Uterus (tissue), 4 donors: ENCODE data around the gene SSX7. TPM values are rescaled to one million over a fixed set of nuclear protein-coding genes. Genes with fewer than 3 reads are reported as not detected.
"Not testable (repeated sequence)": the region's sequence is repeated elsewhere in the genome, so short reads cannot be mapped to it uniquely, and the experiment has no call there.

ENCODE experiments used
- DNase-seq, 2 donors: peaks; one replicate each; pipeline ENCODE4 v3.0.0-alpha.2; 2019 to 2020
- H3K27ac ChIP-seq, 2 donors: fragments of 200-600 bp; sonication (generic); 1 replicate in 1 of 2; 2 replicates in 1 of 2; pipeline ENCODE4 v1.5.1; 2016 to 2018
- H3K27me3 ChIP-seq, 2 donors: fragments of 200-600 bp; sonication (generic); one replicate each; pipeline ENCODE4 v1.5.1; 2018 to 2019; ENCODE audit warnings: control low read depth in 1 of 2
- H3K36me3 ChIP-seq, 2 donors: fragments of 200-600 bp; sonication (generic); one replicate each; pipeline ENCODE4 v1.5.1; 2019; ENCODE audit warnings: control low read depth in 1 of 2
- H3K4me1 ChIP-seq, 2 donors: fragments of 200-600 bp; sonication (generic); one replicate each; pipeline ENCODE4 v1.5.1; 2018 to 2019; ENCODE audit warnings: control low read depth in 1 of 2
- H3K4me3 ChIP-seq, 2 donors: fragments of 200-600 bp; sonication (generic); 1 replicate in 1 of 2; 2 replicates in 1 of 2; pipeline ENCODE4 v1.5.1; 2018 to 2019; ENCODE audit warnings: mild to moderate bottlenecking in 1 of 2
- H3K9me3 ChIP-seq, 2 donors: fragments of 200-600 bp; sonication (generic); one replicate each; pipeline ENCODE4 v1.5.1; 2019; ENCODE audit warnings: control low read depth in 1 of 2
- CTCF ChIP-seq, 4 experiments: fragments of 200-600 bp in 2 of 4; fragments of 450-650 bp in 2 of 4; sonication (generic) in 2 of 4; IDR thresholded peaks; one replicate each; pipeline ENCODE4 v1.5.1; 2016 to 2019; ENCODE audit warnings: antibody characterized with exemption in 4 of 4, mild to moderate bottlenecking in 2 of 4, moderate library complexity in 1 of 4
- POLR2A ChIP-seq, 2 donors: fragments of 450-650 bp; IDR thresholded peaks; one replicate each; pipeline ENCODE4 v1.6.1; 2016; ENCODE audit warnings: antibody characterized with exemption in 2 of 2, mild to moderate bottlenecking in 1 of 2, moderate library complexity in 1 of 2
- intact Hi-C: fragments of 100-400 bp; cut with DNase I; formaldehyde crosslinking; loops from one replicate; pipeline ENCODE4 v1.15.1; 2023; ENCODE audit warnings: low total_unique reads
- total RNA-seq, 4 donors: library from RNA; depleted of rRNA in 3 of 4; stranded (reverse); fragments of >200 nt in 3 of 4; gene quantifications; one replicate each; pipeline versions ENCODE4 v1.1.0 to v1.2.4, GENCODE V29; 2014 to 2023
- donor health status: DM: yes; HTN: yes; CAD: no.

Gene SSX7
- not detected for total RNA-seq

GRCh38 chrX:52654800-52655199, at the start of gene SSX7:
TSS of gene SSX7 (minus strand) at chrX:52654900. CDS start at chrX:52653472, 1,428 bp downstream.
- H3K4me3 ChIP-seq, H3K4me1 ChIP-seq, intact Hi-C loops, H3K9me3 ChIP-seq, H3K27ac ChIP-seq, H3K36me3 ChIP-seq, DNase-seq, H3K27me3 ChIP-seq: not testable (repeated sequence)

- DNase-seq, H3K27me3 ChIP-seq, H3K9me3 ChIP-seq, H3K36me3 ChIP-seq, H3K4me1 ChIP-seq, H3K27ac ChIP-seq, H3K4me3 ChIP-seq, intact Hi-C loops: not testable (repeated sequence)
Observed at GRCh38 chrX:52692034-52692433, 37.3 kb upstream of the SSX7 start.

- H3K27ac ChIP-seq, H3K4me1 ChIP-seq, H3K27me3 ChIP-seq, DNase-seq, H3K4me3 ChIP-seq, H3K9me3 ChIP-seq, H3K36me3 ChIP-seq, intact Hi-C loops: not testable (repeated sequence)
Observed at GRCh38 chrX:52662218-52662617, 7.5 kb upstream of the SSX7 start.

- H3K9me3 ChIP-seq, H3K27ac ChIP-seq, H3K4me1 ChIP-seq, intact Hi-C loops, H3K27me3 ChIP-seq, H3K4me3 ChIP-seq, H3K36me3 ChIP-seq, DNase-seq: not testable (repeated sequence)
Observed at GRCh38 chrX:52655475-52655874, 775 bp upstream of the SSX7 start.

GRCh38 chrX:52650676-52651075, 4.0 kb downstream of the SSX7 start:
- H3K4me3 ChIP-seq, H3K4me1 ChIP-seq, DNase-seq, H3K27me3 ChIP-seq, H3K36me3 ChIP-seq, intact Hi-C loops, H3K27ac ChIP-seq, H3K9me3 ChIP-seq: not testable (repeated sequence)

GRCh38 chrX:52648956-52649355, 5.7 kb downstream of the SSX7 start:
- H3K27ac ChIP-seq, H3K9me3 ChIP-seq, H3K4me1 ChIP-seq, intact Hi-C loops, H3K27me3 ChIP-seq, H3K36me3 ChIP-seq, H3K4me3 ChIP-seq, DNase-seq: not testable (repeated sequence)

GRCh38 chrX:52628483-52628882, 26.2 kb downstream of the SSX7 start:
- DNase-seq, H3K27me3 ChIP-seq, H3K4me3 ChIP-seq, H3K27ac ChIP-seq, H3K9me3 ChIP-seq, H3K36me3 ChIP-seq, H3K4me1 ChIP-seq, intact Hi-C loops: not testable (repeated sequence)

GRCh38 chrX:52620661-52621060, 34.0 kb downstream of the SSX7 start:
- H3K4me1 ChIP-seq, intact Hi-C loops, H3K27ac ChIP-seq, H3K36me3 ChIP-seq, H3K9me3 ChIP-seq, H3K4me3 ChIP-seq, DNase-seq, H3K27me3 ChIP-seq: not testable (repeated sequence)

GRCh38 chrX:52608961-52609360, 45.7 kb downstream of the SSX7 start:
- no peak for DNase-seq
- intact Hi-C loops: no loop called here
- Histone ChIP-seq H3K4me3 (no peak overlapping the region), H3K27ac (no peak overlapping the region), H3K4me1 (no peaks in the 10 kb centered on the region), H3K27me3 (no peaks in the 10 kb centered on the region), H3K9me3 (no peaks in the 10 kb centered on the region), H3K36me3 (no peaks in the 10 kb centered on the region)
- TF ChIP-seq POLR2A (IDR thresholded peaks at IDR 0.05): no peak
- TF ChIP-seq CTCF (IDR thresholded peaks at IDR 0.05): no peak

- H3K4me1 ChIP-seq, H3K4me3 ChIP-seq, DNase-seq: not testable (repeated sequence)
Observed at GRCh38 chrX:52603151-52603550, 51.5 kb downstream of the SSX7 start.

More at GRCh38 chrX:52603151-52603550, 51.5 kb downstream of the SSX7 start:
- H3K27ac ChIP-seq, H3K27me3 ChIP-seq, intact Hi-C loops, H3K36me3 ChIP-seq, H3K9me3 ChIP-seq: not testable (repeated sequence)
